NK-92 (cell line): Measurements from ENCODE around the gene RND3.

Experiments
- DNase-seq: peaks from one replicate; lab custom pipeline; 2025; ENCODE audit not compliant: unreplicated experiment; lab: John Stamatoyannopoulos, UW

RND3 gene, protein sequence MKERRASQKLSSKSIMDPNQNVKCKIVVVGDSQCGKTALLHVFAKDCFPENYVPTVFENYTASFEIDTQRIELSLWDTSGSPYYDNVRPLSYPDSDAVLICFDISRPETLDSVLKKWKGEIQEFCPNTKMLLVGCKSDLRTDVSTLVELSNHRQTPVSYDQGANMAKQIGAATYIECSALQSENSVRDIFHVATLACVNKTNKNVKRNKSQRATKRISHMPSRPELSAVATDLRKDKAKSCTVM

DNA sequence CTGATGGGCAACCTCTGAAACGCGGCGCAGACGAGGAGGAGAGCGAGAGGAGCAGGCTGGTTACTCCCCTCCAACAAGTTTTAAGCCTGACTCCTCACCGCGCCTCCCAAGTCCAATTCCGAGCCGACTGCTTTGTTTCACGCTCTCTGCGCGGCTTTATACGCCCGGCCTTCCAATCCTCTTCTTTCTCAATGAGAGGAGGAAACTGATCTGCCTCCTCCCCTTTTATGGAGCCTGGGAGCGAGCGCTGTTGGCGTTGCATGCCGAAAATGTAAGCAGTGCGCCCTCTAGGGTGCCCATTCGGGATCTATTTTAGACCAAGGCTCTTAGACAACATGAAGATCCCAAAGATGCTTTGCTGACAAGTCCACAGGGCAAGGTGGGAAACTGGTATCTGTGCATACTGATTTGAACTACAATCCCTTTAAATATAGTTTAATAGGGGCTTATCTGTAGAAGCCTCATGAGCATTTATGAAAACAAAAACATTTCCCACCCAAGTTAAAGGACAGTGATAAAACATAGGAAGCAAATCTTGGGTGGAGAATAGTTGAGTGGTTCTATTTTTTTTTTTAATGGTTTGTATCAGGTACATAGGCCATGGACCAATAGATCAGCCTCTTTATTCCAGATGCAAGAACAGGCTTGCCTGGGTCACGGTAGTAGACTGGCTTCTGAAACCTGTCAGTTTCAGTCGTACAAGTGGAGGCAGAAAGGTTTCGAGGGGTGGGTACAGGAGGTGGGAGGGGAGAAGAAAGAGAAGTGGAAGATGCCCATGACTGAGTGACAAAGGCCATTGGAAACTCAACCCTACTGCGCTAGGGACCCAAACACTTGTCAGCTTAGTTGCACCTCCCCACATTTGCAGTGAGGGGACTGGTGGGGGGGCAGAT, at the start of gene RND3:
RND3 (minus strand) TSS at position 131 of the 893 bp plus-strand sequence. CDS start 250 bp downstream, outside the sequence.
- DNase-seq: no peak

DNA sequence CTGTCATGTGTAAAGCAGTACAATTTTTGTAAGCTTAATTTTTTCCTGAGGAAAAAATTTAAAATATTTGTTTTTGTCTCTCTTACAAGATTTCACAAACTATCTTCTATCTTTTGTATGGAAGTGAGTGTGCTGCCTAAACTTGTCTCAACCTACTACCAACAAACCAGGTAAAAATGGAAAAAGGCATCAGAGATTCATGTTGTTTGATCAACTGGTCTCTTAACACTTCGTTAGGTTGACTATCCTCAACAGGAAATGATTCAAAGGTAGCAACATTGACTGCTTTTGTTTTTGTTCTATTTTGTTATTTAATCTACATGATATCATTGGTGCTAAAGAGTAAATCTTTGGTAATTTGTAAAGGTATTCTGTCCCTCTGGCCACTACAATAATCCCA, 47.7 kb upstream of the RND3 start:
- no peak for DNase-seq

DNA sequence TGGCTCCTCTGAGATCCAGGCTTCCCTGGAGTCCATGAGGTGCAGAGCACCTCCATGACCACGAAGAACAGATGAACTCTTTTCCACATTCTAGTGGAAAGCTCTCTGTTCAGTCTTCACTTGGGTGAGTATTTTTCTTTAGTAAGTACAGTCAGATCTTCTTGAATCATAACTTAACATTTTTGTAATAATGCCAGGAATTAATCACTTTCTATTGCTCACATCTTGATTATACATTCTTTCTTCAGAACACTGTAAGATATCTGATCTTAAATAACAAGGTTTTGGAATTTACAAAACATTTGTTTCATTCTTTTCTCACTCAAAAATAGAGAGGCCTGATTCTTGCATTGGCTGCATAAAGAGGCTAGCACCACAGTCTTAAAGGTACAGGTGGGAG, 45.4 kb upstream of the RND3 start:
- no peak for DNase-seq

DNA sequence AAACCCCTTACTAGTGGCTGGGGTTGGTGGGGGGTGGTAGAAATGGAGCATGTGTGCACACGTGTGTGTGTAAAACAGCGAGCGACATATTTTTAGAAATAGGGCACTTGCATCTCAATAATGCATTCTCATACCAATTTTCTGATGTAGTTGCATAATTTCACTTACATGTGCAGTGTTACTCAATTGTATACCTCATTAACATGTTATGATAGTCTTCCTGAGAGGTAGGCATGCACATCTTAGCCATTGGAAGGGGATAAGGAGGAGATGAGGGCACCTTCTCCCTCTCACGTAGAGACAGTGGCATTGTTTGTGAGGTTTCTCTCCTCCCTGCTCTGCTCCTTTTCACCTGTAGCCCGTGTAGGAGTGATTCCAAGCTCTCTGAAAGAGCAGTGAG, 44.6 kb upstream of the RND3 start:
- no peak for DNase-seq

DNA sequence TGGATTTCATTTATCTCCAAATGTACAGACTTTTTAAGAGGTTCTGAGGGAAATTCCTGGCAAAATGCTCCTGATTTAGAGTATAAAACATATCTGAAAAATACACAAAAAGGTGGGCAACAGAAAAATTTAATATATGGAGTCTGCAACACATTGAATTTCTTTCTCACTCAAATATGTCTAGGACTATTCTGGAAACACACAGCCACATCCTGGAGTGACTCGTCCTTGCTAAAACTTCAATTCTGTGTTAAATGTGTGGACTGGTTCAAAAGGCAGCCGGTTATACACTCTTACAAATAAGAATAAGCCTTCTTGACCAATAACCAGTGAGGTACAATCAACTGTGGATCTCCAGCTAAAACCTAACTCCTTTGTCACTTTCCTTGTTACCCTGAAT, 44.1 kb upstream of the RND3 start:
- no peak for DNase-seq

DNA sequence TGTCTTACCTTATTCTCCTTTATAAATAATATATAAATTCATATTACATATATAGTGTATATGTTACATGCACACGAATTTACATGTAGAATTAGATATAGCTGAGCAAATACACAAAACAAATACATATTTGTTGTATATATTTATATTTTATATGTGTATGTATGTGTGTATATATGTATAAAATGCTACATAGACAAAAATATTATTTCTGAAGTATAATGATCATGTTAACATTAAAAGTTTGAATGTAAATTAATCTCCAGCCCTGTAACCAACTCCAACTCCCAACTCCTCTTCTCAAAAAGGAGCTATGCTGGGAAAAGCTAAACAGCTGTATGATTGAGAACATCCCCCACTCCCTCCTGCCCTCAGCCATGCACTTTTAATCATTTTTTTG, 42.7 kb upstream of the RND3 start:
- no peak for DNase-seq

DNA sequence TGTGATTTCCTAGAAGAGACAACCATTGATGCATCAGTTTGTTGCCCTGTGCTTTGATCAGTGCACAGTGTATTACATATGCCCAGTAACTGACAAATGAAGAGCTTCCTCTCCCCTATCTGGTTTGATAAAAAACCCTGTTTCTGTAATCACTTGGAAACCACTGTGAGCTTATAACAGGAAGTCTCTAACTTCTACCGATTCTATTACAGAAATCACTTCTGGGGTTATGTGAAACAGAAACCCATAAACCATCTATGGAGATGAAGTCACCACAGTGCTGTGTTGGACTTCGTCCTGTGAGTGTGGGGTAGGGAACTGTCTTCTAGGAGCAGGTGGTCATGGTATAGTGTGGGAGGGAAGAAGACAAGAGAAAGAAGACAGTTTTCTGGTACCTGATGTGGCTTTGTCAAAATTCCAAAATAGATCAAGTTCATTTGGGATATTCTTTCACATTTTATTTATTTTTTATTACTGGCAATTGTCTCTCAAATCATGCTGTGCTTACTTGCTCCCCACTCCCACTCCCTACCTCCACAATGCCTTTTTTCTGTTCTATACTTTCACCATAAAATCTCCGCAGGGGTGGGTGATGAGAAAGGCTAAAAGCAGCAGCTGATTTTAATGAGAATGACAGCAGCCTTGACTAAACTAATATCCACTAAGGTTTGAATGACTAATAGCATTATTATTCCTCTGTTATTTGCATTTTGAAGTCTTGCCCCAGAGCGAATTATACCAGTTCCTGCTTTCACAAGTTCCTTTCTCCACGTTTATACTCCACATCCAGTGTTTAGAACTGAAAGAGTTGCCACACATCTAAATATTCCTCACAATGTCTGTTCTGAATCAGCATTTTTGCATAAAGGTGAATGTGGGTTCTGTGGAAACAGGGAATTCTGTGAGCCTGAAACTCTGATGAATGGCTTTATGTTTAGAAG, 41.7 kb upstream of the RND3 start:
- DNase-seq: no peak

DNA sequence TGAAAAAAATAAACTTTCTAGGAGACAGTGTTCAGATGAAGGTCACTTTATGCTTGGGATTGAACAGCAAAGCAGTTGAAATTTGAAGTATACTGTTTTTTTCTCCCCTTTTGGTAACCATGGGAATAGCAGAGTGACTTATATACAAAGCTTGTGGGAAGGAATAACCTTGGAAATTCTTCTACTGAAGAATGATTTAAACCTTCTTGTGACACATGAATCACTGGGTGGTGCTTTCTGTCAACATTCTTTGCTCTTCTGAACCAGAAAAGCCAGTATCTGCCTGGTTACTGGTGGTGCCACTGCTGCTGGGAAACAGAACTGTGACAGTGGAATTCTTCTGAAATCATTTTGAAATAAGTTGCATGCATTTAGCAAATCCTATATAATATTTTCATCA, 39.4 kb upstream of the RND3 start:
- DNase-seq: no peak

DNA sequence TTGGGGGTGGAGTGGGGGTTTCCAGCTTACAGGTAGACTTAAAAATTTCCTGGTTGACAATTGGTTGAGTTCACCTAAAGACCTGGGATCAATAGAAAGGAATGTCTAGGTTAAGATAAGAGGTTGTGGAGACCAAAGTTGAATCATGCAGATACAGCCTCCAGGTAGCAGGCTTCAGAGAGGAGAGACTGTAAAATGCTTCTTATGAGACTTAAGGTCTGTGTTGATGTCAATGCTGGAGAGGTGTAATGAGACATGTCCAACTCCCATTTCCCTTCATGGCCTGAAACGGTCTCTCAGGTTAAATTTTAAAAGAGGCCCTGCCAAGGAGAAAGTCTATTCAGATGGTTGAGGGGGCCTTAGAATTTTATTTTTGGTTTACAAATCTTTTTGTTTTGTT, 38.5 kb upstream of the RND3 start:
- no peak for DNase-seq

DNA sequence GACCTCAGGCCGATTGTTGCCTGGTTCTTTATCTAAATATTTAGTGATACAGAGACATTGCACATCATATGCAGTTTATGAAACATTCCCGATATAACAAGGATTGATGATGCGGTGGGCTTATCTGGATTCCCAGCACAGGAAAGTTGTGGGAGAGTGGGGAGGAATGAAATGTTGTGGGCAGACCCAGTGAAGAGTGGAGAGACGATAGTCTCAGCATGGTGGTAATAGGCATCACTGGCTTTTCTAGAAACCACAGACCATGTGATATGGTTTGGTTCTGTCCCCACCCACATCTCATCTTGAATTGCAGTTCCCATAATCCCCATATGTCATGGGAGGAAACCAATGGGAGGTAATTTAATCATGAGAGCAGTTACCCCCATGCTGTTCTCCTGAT, 34.8 kb upstream of the RND3 start:
- no peak for DNase-seq

DNA sequence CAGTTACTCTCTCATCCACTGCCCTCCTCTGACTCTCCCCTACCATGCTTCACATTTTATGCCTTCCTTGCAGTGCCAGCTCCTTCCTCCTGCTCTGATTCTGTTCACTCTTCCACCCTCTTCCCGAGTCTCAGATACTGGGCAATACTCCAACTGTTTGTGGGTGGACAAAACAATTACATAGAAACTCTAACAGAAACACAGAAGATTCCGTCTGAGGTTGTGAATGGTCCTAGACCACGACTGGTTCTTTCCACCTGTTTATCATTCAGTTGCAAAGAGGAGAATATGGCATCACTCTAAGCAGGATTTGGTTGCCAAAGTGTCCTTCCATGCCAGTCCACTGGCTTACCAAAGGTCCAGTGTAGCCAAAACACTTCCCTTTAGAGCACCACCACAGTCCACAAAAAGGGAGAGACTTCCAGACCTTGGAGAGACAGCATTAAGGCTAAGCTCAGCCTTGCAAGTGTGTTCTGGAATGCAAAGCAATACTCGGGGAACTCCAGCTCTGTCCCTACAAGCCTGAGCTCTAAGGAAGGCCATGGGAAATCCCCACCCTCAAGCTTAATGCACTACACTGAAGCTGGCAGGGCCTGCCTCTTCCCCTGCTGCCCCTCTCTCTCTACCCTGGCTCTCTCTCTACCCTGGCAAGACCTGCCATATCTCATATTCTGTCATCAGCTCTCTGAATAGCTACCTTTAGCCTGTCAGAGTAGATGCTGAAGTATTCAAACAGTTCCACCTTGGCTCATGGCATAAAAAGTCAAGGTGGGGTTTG, 33.6 kb upstream of the RND3 start:
- no peak for DNase-seq

DNA sequence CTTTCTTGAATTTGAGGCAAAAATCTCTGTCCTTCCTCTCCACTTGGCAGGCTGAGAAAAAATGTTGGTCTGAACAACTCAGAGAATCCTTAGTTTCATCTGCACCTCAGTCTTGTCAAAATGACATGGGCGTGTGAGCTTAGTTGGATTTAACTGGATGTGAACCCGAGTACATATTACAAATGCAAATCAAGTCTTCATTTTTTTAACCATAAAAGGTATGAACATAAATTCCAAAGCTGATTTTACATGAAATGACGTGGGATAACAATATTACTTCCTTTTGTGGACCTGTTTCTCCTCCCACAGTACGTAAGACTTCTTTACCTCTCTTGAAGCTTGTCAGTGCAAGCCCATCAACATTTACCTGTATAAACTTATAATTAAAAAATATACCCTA, 32.6 kb upstream of the RND3 start:
- DNase-seq: no peak

DNA sequence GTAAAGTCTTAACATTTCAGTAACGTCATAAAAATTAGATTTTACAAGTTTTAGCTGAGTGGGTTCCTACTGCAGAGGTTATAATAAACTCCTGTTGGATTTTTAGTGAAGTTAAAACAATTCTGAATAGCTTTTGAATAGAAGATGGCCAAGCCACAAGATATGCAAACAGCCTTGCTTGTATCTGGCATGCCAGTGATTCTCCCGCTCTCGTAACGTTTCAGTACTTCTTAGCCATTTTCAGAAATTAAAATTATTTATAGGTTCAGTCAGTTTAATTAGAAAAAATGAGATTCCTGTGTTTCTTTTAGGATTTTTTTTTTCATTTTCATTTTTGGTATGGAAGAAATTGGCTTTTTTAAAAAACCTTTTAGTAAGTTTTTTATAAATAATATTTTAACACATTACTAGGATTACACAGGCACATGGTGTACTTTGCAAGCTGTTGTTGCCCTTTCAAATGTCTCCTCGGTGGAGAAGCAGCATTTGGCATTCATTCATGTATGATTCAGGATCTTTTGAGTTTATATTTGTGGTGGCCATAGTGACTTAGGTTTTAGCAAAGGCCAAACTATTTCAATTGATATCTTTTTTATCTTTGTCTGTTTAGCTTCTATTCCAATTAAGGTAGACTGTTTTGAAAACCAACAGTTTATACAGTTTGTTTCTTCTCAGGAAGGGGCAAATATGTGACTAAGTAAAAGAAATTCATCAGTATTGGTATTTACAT, 30.6 kb upstream of the RND3 start:
- no peak for DNase-seq

DNA sequence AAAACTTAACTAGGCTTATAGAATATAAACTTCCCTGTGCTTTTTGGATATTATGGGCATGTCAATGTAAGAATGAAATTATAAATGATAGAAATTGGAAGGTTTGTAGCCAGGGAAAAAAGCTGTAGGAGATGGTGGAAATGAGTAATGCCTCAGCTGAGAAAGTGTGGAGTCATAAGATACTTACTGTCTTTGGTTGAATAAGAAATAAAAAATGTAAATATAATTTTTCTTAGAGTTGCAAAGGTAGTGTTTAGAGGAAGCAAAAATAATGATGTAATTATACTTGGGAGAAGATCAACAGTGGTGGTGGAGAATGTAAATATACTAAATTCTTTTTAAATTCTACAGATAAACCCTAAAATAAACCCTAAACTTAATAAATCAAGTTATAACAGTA, 26.2 kb upstream of the RND3 start:
- no peak for DNase-seq

DNA sequence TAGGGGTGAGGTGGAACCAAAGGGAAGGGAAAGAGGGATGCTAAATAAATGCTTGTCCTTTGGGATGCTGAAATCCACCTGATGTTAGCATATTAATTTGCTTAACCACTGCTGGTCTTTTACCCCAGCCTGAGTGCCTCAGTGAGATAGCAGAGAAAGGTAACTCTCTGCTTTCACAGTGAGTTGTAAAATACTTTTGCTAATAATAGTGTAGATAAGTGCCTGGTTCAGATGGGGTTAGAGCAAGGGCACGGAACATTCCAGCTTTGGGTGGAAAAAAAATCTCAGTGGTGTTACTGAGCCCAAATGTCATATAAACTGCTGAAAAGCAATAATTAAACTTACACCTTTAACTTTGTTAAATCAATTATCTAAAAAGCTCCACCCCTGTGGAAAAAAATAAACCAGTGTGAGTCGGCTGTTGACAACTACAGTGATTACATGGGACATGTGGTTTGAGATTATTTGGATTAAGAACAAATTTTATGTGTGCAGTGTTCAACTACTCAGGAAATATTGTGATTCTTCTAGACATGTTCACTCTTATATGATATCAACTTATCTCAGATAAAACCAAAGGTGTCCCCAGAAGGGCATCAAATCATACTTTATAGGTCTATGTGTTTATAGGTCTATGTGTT, 21.1 kb upstream of the RND3 start:
- no peak for DNase-seq

DNA sequence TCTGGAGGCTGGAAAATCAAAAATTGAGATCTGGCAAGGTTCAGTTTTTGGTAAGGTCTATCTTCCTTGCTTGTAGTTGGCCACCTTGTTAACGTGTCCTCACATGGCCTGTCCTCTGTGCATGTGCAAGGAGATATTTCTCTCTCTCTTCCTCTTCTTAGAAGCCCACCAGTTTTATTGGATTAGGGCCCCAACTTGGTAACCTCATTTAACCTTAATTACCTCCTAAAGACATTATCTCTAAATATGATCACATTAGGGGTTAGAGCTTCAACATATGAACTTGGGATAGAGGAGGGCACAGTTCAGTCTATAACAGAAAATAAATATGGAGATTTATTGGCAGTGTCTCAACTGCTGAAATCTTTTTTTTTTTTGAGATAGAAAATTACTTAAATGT, 19.6 kb upstream of the RND3 start:
- no peak for DNase-seq

DNA sequence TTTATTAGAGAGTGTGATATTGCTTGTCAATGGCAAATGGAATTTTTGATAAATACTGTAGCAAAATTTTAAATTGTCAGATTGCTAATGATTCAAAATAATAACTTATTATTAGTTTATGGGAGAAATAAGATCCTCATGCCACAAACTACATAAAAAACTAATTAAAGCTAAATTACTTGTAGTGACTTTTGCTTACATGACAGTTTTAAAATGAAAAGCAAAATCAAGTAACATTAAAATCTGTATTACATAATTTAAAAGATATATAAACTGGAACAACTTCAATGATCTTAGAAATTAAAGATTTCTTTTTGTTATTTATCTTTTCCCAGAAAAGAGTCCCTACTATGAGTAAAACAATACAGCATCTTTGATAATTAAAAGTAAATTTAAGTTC, 17.7 kb upstream of the RND3 start:
- DNase-seq: no peak

DNA sequence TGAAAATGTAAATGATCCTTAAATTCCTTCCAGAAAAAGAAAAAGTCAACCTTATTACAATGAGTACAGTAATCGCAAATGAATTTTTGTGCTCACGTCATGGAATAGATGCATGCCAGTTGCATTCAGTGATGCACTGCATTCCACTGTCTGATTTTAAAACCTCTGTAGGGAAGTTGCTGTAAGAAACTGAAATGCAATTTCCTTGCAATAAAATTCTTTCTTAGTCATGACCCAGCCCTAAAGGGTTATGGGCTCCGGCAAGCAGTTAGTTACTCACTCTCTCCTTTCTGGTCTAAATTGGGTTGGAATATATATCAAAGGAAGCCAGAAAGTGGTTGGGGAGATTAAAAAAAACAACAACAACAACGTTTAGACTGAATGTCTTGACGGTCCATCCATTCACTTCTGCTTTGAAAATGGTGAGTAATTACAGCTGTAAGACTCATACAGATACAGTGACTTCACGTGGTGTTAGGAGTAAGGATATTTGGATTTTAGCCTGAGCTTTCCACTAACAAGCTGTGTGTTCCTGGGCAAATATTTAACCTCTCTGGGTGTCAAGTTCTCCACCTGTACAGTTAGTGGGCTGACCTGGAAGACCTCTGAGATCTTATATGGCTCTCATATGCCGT, 8.6 kb upstream of the RND3 start:
- DNase-seq: no peak

DNA sequence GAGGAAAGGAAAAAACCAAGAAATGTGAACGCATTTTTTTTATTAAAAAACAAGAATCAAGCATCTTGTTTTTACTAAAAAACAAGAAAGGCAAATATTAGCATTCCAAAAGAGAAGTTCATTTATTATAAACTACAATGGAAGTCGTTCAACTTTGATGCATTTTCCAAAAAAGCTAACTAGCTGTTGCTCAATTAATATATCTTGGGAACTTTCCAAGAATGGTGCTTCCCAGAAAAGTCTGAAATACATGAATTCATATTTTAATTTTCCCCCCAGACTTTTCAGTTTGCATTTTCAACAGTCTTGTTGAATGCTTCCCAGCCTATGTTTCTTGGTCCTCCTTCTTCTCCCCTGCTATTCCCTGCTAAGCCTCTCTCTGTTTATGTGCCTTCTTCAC, 7.5 kb upstream of the RND3 start:
- DNase-seq: no peak
